GM21723 (cell line): ENCODE data around the gene ADCY10.
"Not testable (repeated sequence)": the region's sequence is repeated elsewhere in the genome, so short reads cannot be mapped to it uniquely, and the experiment has no call there.

ENCODE experiments used
- ATAC-seq: cut with Tn5 transposase; IDR thresholded peaks from one replicate; pipeline ENCODE4 v1.9.1; 2021; ENCODE audit warnings: mild to moderate bottlenecking, moderate library complexity; ENCODE audit not compliant: unreplicated experiment

ADCY10 gene

DNA sequence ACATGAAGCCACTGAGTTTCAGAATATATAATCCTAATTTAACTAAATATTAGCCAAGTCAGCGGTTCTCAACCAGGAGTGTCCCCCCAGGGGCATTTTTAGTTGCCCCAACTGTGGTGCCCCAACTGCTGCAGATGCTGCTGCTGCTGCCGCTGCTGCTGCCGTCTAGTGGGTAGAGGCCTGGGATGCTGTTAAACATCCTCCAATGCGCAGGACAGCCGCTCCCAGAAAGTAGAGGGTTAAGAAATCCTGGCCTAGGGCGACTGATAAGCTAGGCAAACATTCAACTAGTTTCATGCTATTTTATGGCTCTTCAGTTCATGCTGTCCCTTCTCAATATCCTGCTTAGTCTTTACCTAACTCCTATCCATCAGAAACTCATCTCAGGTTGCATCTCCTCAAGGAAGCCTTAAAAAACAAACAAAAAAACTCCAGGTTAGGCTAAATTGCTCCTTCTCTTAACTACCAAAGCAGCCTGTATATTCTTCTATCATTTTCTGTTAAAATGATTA is 12.6 kb upstream of the ADCY10 start:
- no peak for ATAC-seq

DNA sequence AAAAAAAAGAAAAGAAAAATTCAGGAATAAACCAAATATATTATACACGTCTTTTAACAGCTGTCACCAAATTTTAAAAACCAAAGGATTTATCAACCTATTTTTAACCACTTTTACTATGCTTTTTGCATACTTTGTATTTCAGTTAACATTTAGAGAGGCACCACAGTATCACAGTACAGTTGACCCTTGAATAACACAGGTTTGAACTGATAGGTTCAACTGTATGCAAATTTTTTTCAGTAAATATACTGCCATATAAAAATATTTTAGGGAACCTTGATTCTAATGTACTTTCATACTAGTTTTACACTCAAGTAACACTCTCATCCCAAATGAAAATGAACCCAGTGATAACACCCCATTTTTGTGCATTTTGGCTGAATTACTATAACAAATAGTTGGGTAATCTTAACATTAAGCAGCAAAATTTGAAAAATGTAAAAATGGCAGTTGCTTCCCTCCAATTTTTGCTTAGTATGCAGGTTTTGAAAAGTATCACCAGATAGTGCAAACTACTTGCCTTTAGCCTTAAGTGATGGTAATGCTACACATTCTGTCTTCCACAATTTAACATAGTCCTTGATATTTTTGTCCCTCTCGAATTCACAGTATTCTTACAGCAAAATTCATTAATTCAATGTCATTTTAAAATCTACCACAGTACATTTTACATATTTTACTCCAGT is 10.8 kb upstream of the ADCY10 start:
- ATAC-seq: no peak

DNA sequence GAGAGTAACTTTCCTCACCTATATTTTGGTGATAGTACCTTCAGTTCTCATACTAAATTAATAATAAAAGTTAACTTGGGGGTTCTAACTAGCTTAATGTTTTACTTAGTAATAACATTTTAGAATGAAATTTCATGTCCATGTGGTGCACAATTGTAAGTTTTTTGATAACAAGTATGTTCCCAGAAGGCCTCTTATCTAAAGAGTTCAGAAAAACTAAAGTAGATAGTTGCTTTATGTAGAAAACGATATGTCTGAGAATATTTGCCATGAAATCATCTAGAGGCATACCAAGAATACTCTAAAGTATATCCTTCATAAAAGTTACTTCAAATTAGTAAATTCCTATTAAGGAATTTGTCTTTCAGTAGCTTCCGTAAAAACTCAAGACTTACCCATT is 10.2 kb upstream of the ADCY10 start:
- ATAC-seq: no peak

DNA sequence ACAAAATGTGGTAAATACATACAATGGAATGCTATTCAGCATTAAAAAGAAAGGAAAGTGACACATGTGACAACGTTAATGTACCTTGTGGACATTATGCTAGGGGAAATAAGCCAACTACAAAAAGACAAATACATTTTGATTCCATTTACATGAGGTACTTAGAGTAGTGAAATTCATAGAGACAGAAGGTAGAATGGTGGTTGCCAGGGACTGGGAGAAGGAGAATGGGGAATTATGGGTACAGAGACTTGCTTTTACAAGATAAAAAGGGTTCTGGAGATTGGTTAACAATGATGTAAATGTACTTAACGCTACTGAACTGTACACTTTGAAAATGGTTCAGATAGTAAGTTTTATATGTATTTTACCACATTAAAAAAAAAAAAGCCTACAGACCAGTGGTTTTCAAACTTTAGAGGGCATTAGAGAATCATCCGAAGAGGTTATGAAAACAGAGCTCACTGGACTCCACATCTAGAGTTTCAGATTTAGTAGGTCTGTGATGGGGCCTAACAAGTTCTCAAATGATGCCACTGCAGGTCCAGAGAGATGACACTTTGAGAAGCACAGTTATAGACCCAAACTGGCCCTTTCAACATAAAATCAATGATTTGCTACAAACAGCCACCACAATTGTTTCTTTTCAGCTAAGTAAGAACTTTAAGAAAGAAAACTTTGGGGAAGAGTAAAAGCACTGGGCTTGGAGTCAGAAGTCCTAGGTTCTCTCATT is 9.6 kb upstream of the ADCY10 start:
- no peak for ATAC-seq

DNA sequence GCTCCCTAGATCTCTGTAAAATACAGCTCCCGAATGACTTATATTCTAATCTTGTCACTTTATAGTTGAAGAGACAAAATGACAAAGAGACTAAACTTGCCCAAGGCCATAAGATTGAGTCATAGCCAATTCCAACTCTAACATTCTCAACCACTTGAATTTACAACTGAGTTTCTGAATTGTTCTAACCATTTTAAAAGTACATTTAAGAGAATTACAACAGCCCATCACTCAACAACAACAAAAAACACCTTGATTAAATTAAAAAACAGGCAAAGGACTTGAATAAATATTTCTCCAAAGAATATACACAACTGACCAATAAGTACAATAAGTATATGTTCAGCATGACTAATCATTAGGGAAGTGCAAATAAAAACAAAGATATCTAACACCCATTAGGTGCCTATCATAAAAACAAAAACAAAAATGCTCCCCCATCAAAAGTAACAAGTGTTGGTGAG is 8.7 kb upstream of the ADCY10 start:
- no peak for ATAC-seq

DNA sequence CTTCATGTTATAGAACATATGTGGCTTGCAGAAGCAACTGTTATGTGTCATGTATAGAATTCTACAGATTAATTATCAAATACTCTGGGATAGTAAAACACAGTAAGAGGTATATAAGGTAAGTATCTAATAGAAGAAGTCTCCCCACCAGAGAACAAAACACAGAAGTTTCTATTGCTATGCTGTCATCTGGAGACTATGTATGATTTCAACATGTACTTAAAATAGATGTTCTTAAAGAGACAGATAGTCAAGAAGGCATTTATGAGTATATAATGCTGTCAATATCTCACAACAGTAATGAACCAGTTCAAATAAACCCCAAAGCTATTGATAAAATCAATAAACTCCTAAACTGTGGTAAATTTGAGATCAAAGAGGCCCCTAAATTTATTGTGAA is 8.1 kb upstream of the ADCY10 start:
- ATAC-seq: no peak

DNA sequence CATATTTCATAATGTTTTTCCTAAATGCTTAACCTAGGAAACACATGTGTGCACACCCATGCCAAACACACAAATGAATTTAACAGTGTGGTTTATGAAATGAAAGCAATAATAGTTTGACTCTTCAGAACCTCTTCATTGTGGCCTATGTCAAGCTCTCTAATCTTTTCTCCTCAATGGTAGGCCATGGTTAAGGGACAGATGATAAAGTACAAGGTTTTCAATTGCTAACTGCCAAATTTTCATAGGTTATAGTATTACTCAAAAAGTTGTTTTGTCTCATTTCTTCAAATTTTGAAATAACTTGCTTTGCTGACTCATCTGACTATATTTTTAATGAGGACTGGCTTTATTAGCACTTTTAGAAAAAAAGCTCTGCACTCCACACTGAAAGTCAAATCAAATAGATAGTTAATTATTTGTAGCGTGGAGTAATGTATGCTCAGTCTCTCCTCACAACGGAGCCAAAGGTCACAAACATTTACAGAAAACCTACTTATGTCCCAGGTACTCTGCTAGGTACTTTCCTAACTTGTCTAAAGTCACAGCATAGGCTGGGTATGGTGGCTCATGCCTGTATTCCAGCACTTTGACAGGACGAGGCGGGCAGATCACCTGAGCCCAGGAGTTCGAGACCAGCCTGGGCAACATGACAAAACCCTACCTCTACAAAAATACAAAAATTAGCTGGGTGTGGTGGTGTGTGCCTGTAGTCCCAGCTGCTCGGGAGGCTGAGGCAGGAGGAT is 3.0 kb upstream of the ADCY10 start:
- ATAC-seq: no peak

DNA sequence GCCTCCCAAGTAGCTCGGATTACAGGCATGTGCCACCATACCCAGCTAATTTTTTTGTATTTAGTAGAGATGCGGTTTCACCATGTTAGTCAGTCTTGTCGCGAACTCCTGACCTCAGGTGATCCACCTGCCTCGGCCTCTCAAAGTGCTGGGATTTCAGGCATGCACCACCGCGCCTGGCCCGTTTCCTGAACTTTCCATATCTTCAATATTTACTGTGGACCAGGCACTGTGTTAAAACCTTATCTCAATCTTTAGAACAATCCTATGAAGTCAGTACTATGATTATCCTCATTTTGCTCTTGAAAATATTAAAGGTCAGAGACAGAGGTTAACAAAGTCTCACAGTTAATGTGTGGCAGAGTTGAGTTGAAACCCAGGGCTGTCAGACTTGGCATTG is 1.6 kb upstream of the ADCY10 start:
- no peak for ATAC-seq

DNA sequence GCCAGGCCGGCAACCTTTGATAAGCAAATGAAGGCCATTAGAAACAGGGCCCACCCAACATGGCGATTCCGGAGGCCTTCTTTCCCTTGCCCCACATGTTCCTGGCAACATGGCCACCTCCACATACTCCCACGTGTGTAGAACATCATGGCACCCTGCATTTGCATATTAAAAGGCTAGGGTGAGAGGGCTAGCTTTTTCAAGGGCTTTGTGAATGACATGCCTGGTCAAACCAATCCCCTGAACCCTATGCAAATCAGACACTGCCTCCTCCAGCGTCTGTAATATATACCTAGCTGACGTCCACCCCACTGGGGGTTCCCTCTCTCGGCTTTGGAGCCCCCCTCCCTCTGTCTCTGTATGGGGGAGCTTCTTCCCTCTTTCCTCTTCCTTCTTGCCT is 1.6 kb downstream of the ADCY10 start:
- ATAC-seq: no peak

DNA sequence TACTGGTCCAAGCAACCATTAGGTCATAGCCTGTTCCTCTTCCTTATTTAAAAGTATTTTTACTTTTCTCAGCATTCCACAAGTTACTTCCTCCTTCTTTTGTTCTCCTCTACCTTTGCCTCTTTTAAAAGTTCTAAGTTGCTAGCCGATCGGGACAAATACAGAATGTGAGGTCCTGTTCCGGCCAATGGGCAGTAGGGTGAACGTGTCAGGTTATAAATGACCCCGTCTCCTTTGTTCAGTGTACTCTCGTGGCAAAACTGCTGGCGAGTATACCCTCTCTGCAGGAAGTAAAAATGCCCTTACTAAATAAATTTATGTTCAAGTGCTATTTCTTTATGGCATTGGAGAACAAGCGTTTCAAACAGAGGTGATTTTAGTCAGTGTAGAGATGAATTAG is 2.5 kb downstream of the ADCY10 start:
- no peak for ATAC-seq

DNA sequence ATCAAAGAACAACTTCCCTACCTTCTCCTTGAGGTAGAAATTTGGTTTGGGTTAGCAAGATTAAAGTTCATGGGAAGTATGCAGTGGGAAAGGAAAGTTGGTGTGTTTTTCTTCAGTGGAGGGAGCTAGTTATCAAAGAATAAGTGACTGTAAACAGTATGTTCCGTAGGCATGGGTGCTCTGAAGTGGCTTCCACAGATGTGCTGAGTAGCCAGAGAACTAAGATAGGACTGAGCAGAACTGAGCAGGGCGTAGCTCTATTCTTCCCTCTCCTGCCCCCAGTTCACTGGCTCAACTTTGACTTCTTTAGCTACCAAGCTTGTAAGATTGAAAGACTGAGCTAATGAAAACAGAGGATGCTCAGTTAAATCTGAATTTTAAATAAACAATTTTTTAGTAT is 3.4 kb downstream of the ADCY10 start:
- no peak for ATAC-seq

DNA sequence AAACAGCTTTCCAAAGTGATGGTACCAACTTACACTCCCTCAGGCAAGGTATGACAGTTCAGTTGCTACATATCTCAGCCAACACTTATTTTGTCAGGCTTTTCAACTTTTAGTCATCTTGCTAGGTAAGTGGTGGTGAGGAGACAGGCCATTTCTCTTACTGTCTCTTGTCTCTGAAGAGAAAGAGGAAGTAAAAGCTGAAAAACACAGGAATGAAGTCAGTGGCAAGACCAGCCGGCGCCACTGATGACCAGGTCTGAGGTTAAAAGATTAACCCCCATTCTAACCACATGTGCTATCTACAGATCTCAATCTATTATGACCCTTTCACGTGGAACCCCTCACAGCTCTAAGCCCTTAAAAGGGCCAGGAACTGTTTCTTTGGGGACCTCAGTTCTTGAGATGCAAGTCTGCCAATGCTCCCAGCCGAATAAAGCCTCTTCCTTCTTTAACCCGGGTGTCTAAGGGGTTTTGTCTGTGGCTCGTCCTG is 4.2 kb downstream of the ADCY10 start:
- no peak for ATAC-seq

DNA sequence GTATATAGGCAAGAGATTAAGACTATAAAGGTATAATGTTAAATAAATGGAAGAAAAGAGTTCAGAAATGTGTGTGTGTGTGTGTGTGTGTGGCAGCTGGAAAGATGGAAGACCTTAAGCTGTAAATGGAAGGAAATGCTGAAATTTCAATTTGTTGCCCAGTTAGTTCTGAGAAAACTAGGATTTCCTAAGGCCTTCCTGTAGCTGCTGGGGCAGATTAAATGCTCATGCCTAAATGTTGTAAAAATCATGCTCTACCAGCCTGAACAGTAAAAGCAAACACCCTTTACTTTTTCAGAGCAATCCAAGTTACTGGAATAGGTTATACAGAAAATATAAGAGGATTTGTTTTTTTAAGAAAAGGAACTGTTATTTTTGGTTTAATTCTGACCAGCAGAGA is 8.3 kb downstream of the ADCY10 start:
- no peak for ATAC-seq

DNA sequence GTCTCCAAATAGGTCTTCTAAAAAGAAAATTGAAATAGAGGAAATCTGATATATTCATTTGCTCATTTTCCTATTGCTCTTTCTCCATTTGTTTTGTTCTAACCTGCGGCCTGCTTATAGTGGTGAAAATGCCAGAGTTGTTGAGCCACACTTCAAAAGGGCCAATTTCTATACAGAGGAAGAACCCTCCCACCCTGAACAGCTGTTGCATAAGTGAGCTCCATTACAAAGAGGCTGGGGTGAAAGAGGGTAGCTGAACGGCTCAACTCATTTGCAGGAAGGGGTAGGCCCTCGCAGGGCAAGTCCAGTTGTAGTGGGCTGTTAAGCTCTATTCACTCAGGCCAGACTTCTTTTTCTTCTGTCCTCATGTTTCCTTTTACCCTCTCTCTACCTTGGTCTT is 8.8 kb downstream of the ADCY10 start:
- ATAC-seq: no peak

DNA sequence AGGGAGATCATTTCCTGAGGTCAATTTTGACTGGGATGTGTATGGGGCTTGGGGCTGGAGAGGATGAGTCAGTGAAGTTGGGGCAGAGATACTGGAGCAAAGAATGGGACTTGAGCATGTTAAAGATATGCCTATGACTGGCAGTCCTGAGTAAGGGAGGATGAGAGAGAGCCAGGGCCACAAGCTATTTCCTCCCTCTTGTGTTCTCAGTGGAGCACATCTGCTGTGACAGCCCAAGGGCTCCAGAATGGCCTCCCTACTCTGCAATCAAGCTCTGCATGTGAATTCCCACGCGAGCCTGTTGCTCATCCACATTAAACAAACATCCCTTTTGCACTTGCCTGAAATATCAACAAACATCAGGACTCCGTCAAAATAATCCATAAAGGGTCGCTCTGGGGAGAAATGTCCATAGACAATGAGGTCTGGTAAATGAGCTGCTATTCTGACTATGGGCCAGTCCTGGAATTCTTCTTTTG is 9.2 kb downstream of the ADCY10 start:
- no peak for ATAC-seq

DNA sequence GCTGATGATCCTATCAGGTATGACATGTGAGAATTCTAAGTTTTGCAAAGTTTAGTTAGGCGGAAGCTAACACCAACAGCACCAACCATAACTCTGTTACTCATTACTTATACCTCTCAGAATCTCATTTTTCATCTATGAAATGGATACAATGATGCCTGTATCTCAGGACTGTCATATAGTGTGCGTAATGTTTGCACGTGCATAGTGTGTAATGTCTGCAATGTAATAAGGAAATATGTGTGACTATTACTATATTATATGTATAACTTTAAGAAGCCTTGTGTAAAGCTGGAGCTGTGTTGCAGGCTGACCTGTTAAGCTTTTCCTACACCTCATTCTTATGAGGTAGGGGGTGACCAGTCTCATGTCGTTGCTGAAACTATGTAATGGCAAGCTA is 13.0 kb downstream of the ADCY10 start:
- no peak for ATAC-seq

DNA sequence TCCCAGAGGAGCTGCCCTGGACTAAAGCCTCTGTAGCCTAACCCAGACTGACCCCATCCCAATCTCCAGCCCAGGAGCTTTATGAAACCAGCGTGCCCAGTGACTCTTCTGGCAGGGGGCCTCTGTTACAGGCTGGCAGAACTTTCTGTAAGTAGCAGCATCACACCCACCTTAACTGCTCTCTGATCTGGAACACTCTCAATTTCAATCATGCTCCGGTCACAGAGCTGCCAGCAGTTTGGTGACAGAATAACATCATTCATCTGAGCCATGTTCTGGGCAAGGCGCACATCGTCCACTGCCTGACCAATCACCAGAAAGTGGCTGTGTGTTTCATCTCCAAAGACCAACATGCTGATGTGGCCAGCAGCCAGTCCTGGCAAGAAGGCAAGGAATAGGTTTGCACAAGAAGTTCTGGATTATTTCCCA is 14.7 kb downstream of the ADCY10 start:
- peak; percentile 86 for ATAC-seq

DNA sequence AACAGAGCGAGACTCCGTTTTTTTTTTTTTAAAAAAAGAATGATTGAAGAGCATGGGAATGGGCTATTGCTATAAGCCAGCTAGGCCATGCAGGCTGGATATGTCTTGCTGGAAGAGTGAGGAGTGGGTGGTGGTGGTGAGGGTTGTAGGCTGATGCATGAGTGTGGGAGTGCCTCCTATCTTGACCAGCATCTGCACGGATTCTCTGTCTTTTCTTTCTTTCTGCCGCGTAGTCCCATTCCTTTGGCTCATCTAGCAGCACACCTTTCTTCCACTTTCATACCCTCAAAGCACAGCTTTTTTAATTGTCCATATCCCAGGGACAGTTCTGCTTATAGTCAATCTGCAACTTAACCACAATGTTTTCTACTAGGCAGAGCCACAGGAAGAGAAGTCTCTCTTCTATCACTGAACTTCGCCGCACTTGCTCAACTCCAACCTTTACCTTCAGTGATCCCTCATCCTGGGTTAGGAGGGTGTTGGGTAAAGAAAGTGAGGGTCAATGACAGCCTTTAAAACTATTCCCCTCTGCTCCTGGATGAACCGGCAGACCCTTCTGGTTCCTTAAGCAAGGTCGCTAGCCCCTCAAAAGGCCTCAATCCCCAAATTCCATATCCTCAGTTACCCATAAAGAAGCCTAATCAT is 15.2 kb downstream of the ADCY10 start:
- no peak for ATAC-seq

DNA sequence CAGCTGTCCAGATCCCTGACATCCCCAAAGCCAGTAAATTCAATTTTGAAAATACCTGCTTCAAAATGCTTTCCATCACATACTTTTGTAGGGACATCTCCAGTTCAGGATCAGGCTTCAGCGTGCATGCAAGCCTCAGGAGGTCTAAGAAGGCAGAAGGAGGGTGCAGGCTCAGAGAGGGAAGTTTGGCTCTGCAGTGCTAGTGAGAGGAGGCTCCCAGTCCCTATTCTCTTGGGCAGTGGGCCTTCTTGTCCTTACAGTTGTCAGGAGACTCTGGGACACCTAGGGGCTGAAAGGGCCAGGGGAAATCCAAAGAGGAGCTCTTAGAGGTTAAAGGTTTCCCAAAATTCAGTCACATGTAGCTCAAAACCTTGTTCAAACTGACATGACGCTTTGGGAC is 20.1 kb downstream of the ADCY10 start:
- ATAC-seq: no peak

DNA sequence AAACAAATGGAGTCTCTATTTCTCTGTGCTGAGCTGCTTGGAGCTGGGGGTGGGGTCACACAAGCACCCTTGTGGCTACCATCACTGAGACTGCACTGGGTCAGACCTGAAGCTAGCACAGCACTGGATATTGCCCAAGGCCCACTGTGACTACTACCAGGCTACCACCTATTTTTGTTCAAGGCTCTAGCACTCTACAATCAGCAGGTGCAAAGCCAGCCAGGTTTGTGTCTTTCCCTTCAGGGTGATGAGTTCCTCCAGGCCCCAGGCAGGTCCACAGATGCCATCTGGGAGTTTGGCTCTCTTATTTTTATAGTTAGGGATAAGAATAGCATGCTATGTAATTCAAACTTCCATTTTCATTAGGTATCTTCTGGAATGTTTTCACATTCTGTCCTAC is 23.5 kb downstream of the ADCY10 start:
- no peak for ATAC-seq

DNA sequence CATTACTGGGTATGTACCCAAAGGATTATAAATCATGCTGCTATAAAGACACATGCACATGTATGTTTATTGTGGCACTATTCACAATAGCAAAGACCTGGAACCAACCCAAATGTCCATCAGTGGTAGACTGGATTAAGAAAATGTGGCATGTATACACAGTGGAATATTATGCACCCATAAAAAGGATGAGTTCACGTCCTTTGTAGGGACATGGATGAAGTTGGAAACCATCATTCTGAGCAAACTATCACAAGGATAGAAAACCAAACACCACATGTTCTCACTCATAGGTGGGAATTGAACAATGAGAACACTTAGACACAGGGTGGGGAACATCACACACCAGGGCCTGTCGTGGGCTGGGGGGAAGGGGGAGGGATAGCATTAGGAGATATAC is 26.7 kb downstream of the ADCY10 start:
- ATAC-seq: not testable (repeated sequence)
